Heart left ventricle (tissue), 16 donors: Measurements from ENCODE around the gene PLAC9. TPM values are rescaled to one million over a fixed set of nuclear protein-coding genes. Genes with fewer than 3 reads are reported as not detected.
A peak's percentile ranks its signal among the peaks of the same experiment; 100 is the strongest.

ENCODE experiments used
- ATAC-seq, 4 donors: fragments of 200-7000 bp; cut with Tn5 transposase; one replicate each; pipeline ENCODE4 v1.9.1; 2020 to 2022; ENCODE audit warnings: moderate library complexity in 4 of 4, mild to moderate bottlenecking in 3 of 4, moderate number of reproducible peaks in 1 of 4
- DNase-seq, 5 donors: peaks; one replicate each; pipeline ENCODE4 v3.0.0-alpha.2; 2020
- H3K27ac ChIP-seq, 12 donors: fragments of 200-600 bp; sonication (generic) in 4 of 12; one replicate each; pipeline versions ENCODE4 v1.5.0 to v1.8.0; 2016 to 2022; ENCODE audit warnings: mild to moderate bottlenecking in 2 of 12
- H3K27me3 ChIP-seq, 9 donors: fragments of 200-600 bp; sonication (generic) in 2 of 9; one replicate each; pipeline versions ENCODE4 v1.5.1 to v1.8.0; 2016 to 2022; ENCODE audit warnings: mild to moderate bottlenecking in 3 of 9
- H3K36me3 ChIP-seq, 9 donors: fragments of 200-600 bp; sonication (generic) in 2 of 9; one replicate each; pipeline versions ENCODE4 v1.5.0 to v1.8.0; 2018 to 2022; ENCODE audit warnings: mild to moderate bottlenecking in 2 of 9
- H3K4me1 ChIP-seq, 12 donors: fragments of 200-600 bp; sonication (generic) in 4 of 12; one replicate each; pipeline versions ENCODE4 v1.5.0 to v1.8.0; 2016 to 2022; ENCODE audit warnings: mild to moderate bottlenecking in 3 of 12
- H3K4me3 ChIP-seq, 12 donors: fragments of 200-600 bp; sonication (generic) in 4 of 12; one replicate each; pipeline versions ENCODE4 v1.5.0 to v1.8.0; 2017 to 2022; ENCODE audit warnings: mild to moderate bottlenecking in 9 of 12, moderate library complexity in 4 of 12
- H3K9me3 ChIP-seq, 12 donors: fragments of 200-600 bp; sonication (generic) in 4 of 12; one replicate each; pipeline versions ENCODE4 v1.5.0 to v1.8.0; 2016 to 2022; ENCODE audit warnings: mild to moderate bottlenecking in 1 of 12
- CTCF ChIP-seq, 12 donors: fragments of 200-600 bp; sonication (generic) in 4 of 12; IDR thresholded peaks; one replicate each; pipeline versions ENCODE4 v1.5.0 to v1.8.0; 2018 to 2022; ENCODE audit warnings: antibody characterized with exemption in 12 of 12, mild to moderate bottlenecking in 5 of 12
- POLR2A ChIP-seq, 2 donors: fragments of 450-650 bp; IDR thresholded peaks; one replicate each; pipeline ENCODE4 v1.6.1; 2017; ENCODE audit warnings: antibody characterized with exemption in 2 of 2, mild to moderate bottlenecking in 2 of 2, moderate library complexity in 2 of 2
- WGBS, 4 donors: extraction: QIAGEN DNeasy Blood & Tissue Kit in 2 of 4; methylation state at CpG; one replicate each; pipeline versions ENCODE4 v1.1.5 to v1.1.7; 2013 to 2018; 5-methylcytosine and 5-hydroxymethylcytosine counted together
- intact Hi-C, 10 donors: fragments of 100-400 bp; cut with DNase I; formaldehyde crosslinking; loops; one replicate each; pipeline versions ENCODE4 v1.11.1 to v1.14.2; 2022
- polyA plus RNA-seq, 2 donors: library from polyadenylated mRNA; stranded (reverse); fragments of 200-250 nt; gene quantifications; one replicate each; pipeline ENCODE4 v1.2.3, GENCODE V29; 2013
- total RNA-seq, 9 donors: library from RNA; depleted of rRNA in 2 of 9; stranded (reverse); fragments of >200 nt in 2 of 9; fragmentation: NEBNext Ultra II Directional in 3 of 9; extraction: Animal tissue kit (Norgen Biotek cat#: 25700) in 3 of 9; gene quantifications; one replicate each; pipeline versions ENCODE4 v1.1.0 to v1.2.4, GENCODE V29; 2016 to 2023
- donor health status: ischemic (EF 13 %, LVEDD 7.1; RV severe dilation, severe dysfunction).
- donor health status: healthy with polysubstance abuse.
- donor health status: DM: no; HTN: yes; CAD: no.
- donor health status: DM: no; HTN: no; CAD: no.
- donor health status: ischemic (EF 25% LVEDD 6.9; RV normal size, moderate dysfunction).
- donor health status: ischemic (EF 25% LVEDD 5.7; RV mildly dilated, moderate dysfunction).
- donor health status: healthy.
- donor health status: DM: yes; HTN: yes; CAD: no.
- donor health status: ischemic (EF 35%, LVEDD 5.7; RV mildly dilated, moderate dysfunction).
- donor health status: nonischemic (EF 11% LVEDD 7.7; RV severe dilation, severe dysfunction).
- donor health status: DM: yes; HTN: yes; CAD: no.
- donor health status: PGD.
- donor health status: ischemic (EF 29% LVEDD 5.4; RV normal size, mild dysfunction).
- donor health status: nonischemic (EF 23%, LVEDD 6.1; RV moderate dilation, normal function).

PLAC9 gene
- total and polyA plus RNA-seq, 11 donors = 16.5 to 51.6 (median 26.5) TPM

GRCh38 chr10:80100116-80100515, 32.4 kb upstream of the PLAC9 start:
- Histone ChIP-seq H3K27me3 (no peaks in the 10 kb centered on the region), H3K4me3 (no peak overlapping the region), H3K27ac (no peak overlapping the region), H3K36me3 (no peaks in the 10 kb centered on the region), H3K9me3 (no peaks in the 10 kb centered on the region), H3K4me1 (peaks cover 0 to 17% (median 13%) of the 10 kb centered on the region in 12 donors)
- TF ChIP-seq POLR2A (IDR thresholded peaks at IDR 0.05) (no peak), CTCF (IDR thresholded peaks at IDR 0.05) (no peak)
- 90 to 97% (median 96%) methylated on average over 9 of the region's 9 CpGs for WGBS, 4 donors
- ATAC-seq (no peak), DNase-seq (no peak)
- intact Hi-C loops = no loop called here

- WGBS, 4 donors = 69 to 82% (median 81%) methylated on average over 15 of the region's 15 CpGs
- Histone ChIP-seq H3K4me3 (no peak overlapping the region), H3K4me1 (peaks cover 0 to 23% (median 13%) of the 10 kb centered on the region in 12 donors), H3K27ac (no peak overlapping the region), H3K9me3 (no peaks in the 10 kb centered on the region), H3K36me3 (no peaks in the 10 kb centered on the region), H3K27me3 (no peaks in the 10 kb centered on the region)
- ATAC-seq (no peak), DNase-seq (no peak)
- TF ChIP-seq CTCF (IDR thresholded peaks at IDR 0.05) (no peak), POLR2A (IDR thresholded peaks at IDR 0.05) (no peak)
- intact Hi-C loops = no loop called here
Observed at GRCh38 chr10:80100861-80101695, 31.5 kb upstream of the PLAC9 start.

GRCh38 chr10:80104066-80104926, 28.2 kb upstream of the PLAC9 start:
- DNase-seq (peak in 1 of 5 donors; percentile 18), ATAC-seq (peak; percentile 60 to 85 (median 73))
- peaks cover 0 to 16% (median 13%) of the 10 kb centered on the region in 12 donors for H3K9me3 ChIP-seq
- WGBS, 4 donors = 32 to 44% (median 40%) methylated on average over 10 of the region's 10 CpGs
- intact Hi-C loops = no loop called here
- H3K4me1 ChIP-seq = peaks cover 0 to 23% (median 13%) of the 10 kb centered on the region in 12 donors
- no peak overlapping the region for H3K4me3 ChIP-seq
- TF ChIP-seq POLR2A (IDR thresholded peaks at IDR 0.05) (no peak), CTCF (IDR thresholded peaks at IDR 0.05) (no peak)
- no peaks in the 10 kb centered on the region for H3K36me3 ChIP-seq
- H3K27me3 ChIP-seq = no peaks in the 10 kb centered on the region
- peak overlapping the region in 11 of 12 donors; percentile 3 to 86 (median 38) for H3K27ac ChIP-seq
